Vagina (tissue), 2 donors: Measurements from ENCODE around the gene CEP162. TPM values are rescaled to one million over a fixed set of nuclear protein-coding genes. Genes with fewer than 3 reads are reported as not detected.
"Not testable (repeated sequence)": the region's sequence is repeated elsewhere in the genome, so short reads cannot be mapped to it uniquely, and the experiment has no call there.

Source experiments
- DNase-seq, 2 donors: peaks; one replicate each; pipeline ENCODE4 v3.0.0-alpha.2; 2017; ENCODE audit errors: extremely low spot score in 2 of 2
- H3K27ac ChIP-seq: fragments of 200-600 bp; sonication (generic); one replicate; pipeline ENCODE4 v1.5.1; 2019
- H3K27me3 ChIP-seq: fragments of 200-600 bp; sonication (generic); one replicate; pipeline ENCODE4 v1.5.1; 2019
- H3K36me3 ChIP-seq, 2 donors: fragments of 200-600 bp; sonication (generic); one replicate each; pipeline ENCODE4 v1.5.1; 2017 to 2019
- H3K4me1 ChIP-seq: fragments of 200-600 bp; sonication (generic); one replicate; pipeline ENCODE4 v1.5.1; 2019
- H3K4me3 ChIP-seq, 2 donors: fragments of 200-600 bp; sonication (generic); 1 replicate in 1 of 2; 2 replicates in 1 of 2; pipeline ENCODE4 v1.5.1; 2016 to 2019
- H3K9me3 ChIP-seq: fragments of 200-600 bp; sonication (generic); one replicate; pipeline ENCODE4 v1.5.1; 2019
- POLR2A ChIP-seq, 2 donors: fragments of 450-650 bp; IDR thresholded peaks; one replicate each; pipeline ENCODE4 v1.6.1; 2017; ENCODE audit warnings: antibody characterized with exemption in 2 of 2, mild to moderate bottlenecking in 2 of 2, moderate library complexity in 2 of 2
- POLR2AphosphoS5 ChIP-seq, 2 donors: sonication (generic); formaldehyde crosslinking; IDR thresholded peaks; one replicate each; pipeline ENCODE4 v1.9.0; 2017; ENCODE audit warnings: antibody characterized with exemption in 2 of 2, mild to moderate bottlenecking in 2 of 2, low read depth in 1 of 2; ENCODE audit not compliant: insufficient read depth in 1 of 2
- intact Hi-C: fragments of 100-400 bp; cut with DNase I; formaldehyde crosslinking; loops from one replicate; pipeline ENCODE4 v1.15.1; 2023
- total RNA-seq: library from RNA; depleted of rRNA; stranded (reverse); fragments of >200 nt; gene quantifications from one replicate; pipeline ENCODE4 v1.2.3, GENCODE V29; 2016
- TF ChIP-seq, protein P1 (sequence below), 3 experiments: fragments of 450-650 bp in 2 of 3; fragments of 200-600 bp in 1 of 3; sonication (generic) in 1 of 3; IDR thresholded peaks; one replicate each; pipeline ENCODE4 v1.5.1; 2017 to 2019; ENCODE audit warnings: antibody characterized with exemption in 3 of 3, mild to moderate bottlenecking in 2 of 3, moderate library complexity in 2 of 3

CEP162 gene
- total RNA-seq, 1 donor from 2014 or later = 6.1 TPM

DNA sequence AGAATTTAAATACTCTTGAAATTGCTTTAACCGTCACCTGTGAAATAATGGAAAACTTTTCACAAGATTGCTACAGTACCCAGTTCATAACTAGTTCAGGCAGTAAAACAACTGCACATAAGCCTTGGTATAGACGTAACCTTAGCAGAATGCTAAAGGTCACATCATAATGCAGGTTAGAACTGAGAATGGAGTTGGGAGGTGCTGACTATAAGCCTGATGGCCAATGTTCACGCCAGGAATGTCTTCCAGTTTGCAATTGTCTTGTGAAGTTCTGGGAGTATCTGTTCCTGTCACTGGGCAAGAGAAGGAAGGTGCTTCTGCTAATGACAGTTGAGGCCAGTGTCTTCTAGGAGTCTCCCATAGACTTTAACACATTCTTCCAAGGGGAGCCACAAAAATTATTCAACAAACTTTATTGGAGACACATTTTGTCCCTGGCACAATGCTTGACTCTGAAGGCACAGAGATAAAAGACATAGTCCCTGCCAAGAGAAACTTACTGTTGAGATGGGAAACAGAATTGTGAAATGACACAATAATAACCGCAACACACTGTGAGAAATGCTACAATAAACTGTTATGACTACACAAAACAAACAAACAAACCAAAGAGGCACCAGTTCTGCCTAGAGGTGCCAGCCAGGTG, 24.6 kb upstream of the CEP162 start:
- no peaks in the 10 kb centered on the region for H3K36me3 ChIP-seq
- H3K27me3 ChIP-seq = no peaks in the 10 kb centered on the region
- DNase-seq = no peak
- no peaks in the 10 kb centered on the region for H3K4me1 ChIP-seq
- intact Hi-C loops = no loop called here
- no peak overlapping the region for H3K4me3 ChIP-seq
- TF ChIP-seq POLR2AphosphoS5 (IDR thresholded peaks at IDR 0.05; ENCODE audit: insufficient read depth in 1 of 2, low read depth in 1 of 2) (no peak), POLR2A (IDR thresholded peaks at IDR 0.05) (no peak)
- TF ChIP-seq, protein P1, sequence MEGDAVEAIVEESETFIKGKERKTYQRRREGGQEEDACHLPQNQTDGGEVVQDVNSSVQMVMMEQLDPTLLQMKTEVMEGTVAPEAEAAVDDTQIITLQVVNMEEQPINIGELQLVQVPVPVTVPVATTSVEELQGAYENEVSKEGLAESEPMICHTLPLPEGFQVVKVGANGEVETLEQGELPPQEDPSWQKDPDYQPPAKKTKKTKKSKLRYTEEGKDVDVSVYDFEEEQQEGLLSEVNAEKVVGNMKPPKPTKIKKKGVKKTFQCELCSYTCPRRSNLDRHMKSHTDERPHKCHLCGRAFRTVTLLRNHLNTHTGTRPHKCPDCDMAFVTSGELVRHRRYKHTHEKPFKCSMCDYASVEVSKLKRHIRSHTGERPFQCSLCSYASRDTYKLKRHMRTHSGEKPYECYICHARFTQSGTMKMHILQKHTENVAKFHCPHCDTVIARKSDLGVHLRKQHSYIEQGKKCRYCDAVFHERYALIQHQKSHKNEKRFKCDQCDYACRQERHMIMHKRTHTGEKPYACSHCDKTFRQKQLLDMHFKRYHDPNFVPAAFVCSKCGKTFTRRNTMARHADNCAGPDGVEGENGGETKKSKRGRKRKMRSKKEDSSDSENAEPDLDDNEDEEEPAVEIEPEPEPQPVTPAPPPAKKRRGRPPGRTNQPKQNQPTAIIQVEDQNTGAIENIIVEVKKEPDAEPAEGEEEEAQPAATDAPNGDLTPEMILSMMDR (IDR thresholded peaks at IDR 0.05) = no peak
- no peak overlapping the region for H3K27ac ChIP-seq
- H3K9me3 ChIP-seq = no peaks in the 10 kb centered on the region

DNA sequence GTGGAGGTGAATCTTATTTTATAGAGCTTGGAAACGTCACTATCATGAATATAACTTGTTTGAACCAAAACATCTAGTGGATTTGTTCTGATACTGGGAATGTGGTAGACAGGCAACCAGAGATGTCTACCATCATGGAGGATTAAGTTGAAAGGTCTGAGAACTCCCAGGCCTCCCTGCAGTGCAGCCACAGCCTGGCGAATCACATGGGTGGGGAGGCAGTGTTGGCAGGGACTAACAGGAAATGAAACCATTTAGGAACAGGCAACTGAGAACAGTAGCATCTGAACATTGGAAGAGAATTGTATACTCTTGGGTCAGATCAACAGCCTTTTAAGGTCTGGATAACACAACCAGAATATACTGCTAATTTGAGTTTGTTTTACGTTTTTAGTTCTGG, 22.3 kb upstream of the CEP162 start:
- Histone ChIP-seq H3K36me3 (no peaks in the 10 kb centered on the region), H3K27ac (no peak overlapping the region), H3K27me3 (no peaks in the 10 kb centered on the region), H3K4me3 (no peak overlapping the region), H3K9me3 (no peaks in the 10 kb centered on the region), H3K4me1 (no peaks in the 10 kb centered on the region)
- TF ChIP-seq, protein P1 (IDR thresholded peaks at IDR 0.05) = no peak
- TF ChIP-seq POLR2AphosphoS5 (IDR thresholded peaks at IDR 0.05; ENCODE audit: insufficient read depth in 1 of 2, low read depth in 1 of 2) (no peak), POLR2A (IDR thresholded peaks at IDR 0.05) (no peak)
- intact Hi-C loops = no loop called here
- DNase-seq = no peak

DNA sequence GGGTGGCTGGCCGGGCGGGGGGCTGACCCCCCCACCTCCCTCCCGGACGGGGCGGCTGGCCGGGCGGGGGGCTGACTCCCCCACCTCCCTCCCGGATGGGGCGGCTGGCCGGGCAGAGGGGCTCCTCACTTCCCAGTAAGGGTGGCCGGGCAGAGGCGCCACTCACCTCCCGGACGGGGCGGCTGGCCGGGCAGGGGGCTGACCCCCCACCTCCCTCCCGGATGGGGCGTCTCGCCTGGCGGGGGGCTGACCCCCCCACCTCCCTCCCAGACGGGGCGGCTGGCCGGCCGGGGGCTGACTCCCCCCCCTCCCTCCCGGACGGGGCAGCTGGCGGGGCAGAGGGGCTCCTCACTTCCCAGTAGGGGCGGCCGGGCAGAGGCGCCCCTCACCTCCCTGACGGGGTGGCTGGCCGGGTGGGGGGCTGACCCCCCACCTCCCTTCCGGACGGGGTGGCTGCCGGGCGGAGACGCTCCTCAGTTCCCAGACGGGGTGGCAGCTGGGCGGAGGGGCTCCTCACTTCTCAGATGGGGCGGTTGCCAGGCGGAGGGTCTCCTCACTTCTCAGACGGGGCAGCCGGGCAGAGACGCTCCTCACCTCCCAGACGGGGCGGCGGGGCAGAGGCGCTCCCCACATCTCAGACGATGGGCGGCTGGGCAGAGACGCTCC, 17.1 kb upstream of the CEP162 start:
- H3K27me3 ChIP-seq, H3K27ac ChIP-seq, H3K4me3 ChIP-seq, intact Hi-C loops, H3K9me3 ChIP-seq, H3K36me3 ChIP-seq, H3K4me1 ChIP-seq, DNase-seq: not testable (repeated sequence)

DNA sequence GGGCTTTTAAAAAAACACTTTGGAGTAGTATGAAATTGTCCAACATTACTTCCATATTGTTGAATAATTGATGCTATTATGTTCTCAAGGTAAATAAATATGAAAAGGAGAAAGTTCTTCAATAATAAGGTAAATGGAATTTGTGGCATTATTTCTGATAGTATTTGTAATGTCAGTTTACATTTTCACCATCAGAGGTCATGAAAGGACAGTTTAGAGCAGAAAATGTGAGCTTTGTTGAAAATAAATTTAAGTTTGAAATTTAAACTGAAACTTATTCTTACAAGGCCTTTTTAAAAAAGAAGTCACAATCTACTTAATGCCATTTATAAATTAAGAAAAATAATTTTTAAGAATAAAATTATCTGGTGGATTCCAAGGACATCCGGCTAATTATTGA, 15.8 kb upstream of the CEP162 start:
- TF ChIP-seq POLR2A (IDR thresholded peaks at IDR 0.05) (no peak), POLR2AphosphoS5 (IDR thresholded peaks at IDR 0.05; ENCODE audit: insufficient read depth in 1 of 2, low read depth in 1 of 2) (no peak)
- TF ChIP-seq, protein P1 (IDR thresholded peaks at IDR 0.05) = no peak
- intact Hi-C loops = no loop called here
- no peaks in the 10 kb centered on the region for H3K9me3 ChIP-seq
- no peak for DNase-seq
- H3K27ac ChIP-seq = no peak overlapping the region
- no peaks in the 10 kb centered on the region for H3K4me1 ChIP-seq
- H3K4me3 ChIP-seq = no peak overlapping the region
- no peaks in the 10 kb centered on the region for H3K27me3 ChIP-seq
- H3K36me3 ChIP-seq = no peaks in the 10 kb centered on the region

DNA sequence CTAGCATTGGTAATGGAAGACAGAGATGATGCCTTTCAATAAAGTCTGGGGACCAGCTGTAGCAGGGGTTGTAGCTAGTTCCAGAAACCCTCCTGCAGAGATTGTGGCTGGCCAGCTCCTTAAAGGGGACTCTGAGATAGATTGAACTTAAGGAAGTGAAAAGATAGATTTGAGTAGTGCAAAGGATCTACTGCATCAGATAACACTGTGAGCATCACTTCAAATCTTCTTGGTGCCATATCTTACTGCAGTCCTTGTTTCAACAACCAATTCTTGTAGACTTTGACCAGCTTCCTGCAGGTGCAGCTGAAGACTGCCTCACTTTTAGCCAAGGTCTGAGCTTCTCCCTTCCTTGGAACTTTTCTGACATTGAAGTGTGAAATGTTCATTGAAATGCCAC, 14.8 kb upstream of the CEP162 start:
- intact Hi-C loops = no loop called here
- no peak overlapping the region for H3K27ac ChIP-seq
- no peak for DNase-seq
- H3K36me3 ChIP-seq = no peaks in the 10 kb centered on the region
- H3K4me3 ChIP-seq = no peak overlapping the region
- no peaks in the 10 kb centered on the region for H3K27me3 ChIP-seq
- TF ChIP-seq, protein P1 (IDR thresholded peaks at IDR 0.05) = no peak
- TF ChIP-seq POLR2A (IDR thresholded peaks at IDR 0.05) (no peak), POLR2AphosphoS5 (IDR thresholded peaks at IDR 0.05; ENCODE audit: insufficient read depth in 1 of 2, low read depth in 1 of 2) (no peak)
- no peaks in the 10 kb centered on the region for H3K4me1 ChIP-seq
- H3K9me3 ChIP-seq = no peaks in the 10 kb centered on the region
